Cardiac fibroblast (primary cell): ENCODE data around the gene PSME4.

ENCODE experiments used
- DNase-seq, 2 donors: peaks; one replicate each; pipeline versions ENCODE4 v3.0.0 to v3.0.0-alpha.2; 2010; ENCODE audit warnings: low read depth in 2 of 2
- H3K4me3 ChIP-seq, 2 donors: replicated peaks in 1 of 2; 1 replicate in 1 of 2; 2 replicates in 1 of 2; pipeline ENCODE4 v1.5.1; 2011; ENCODE audit warnings: low read depth in 2 of 2, low read length in 2 of 2, mild to moderate bottlenecking in 2 of 2, moderate library complexity in 1 of 2
- CTCF ChIP-seq: IDR thresholded peaks from one replicate; pipeline ENCODE4 v1.5.1; 2011; ENCODE audit warnings: low read depth, mild to moderate bottlenecking, low read length, inconsistent platforms

The PSME4 gene

GRCh38 chr2:53884883-53885282 is 85.9 kb downstream of the PSME4 start:
- TF ChIP-seq CTCF: no peak
- H3K4me3 ChIP-seq: no peak overlapping the region
- no peak for DNase-seq

GRCh38 chr2:53881986-53882385 is 88.8 kb downstream of the PSME4 start:
- TF ChIP-seq CTCF: no peak

GRCh38 chr2:53881360-53881759 is 89.4 kb downstream of the PSME4 start:
- TF ChIP-seq CTCF: no peak
- DNase-seq: no peak
- H3K4me3 ChIP-seq: no peak overlapping the region

More at GRCh38 chr2:53881986-53882385, 88.8 kb downstream of the PSME4 start:
- no peak for DNase-seq
- no peak overlapping the region for H3K4me3 ChIP-seq

GRCh38 chr2:53880756-53881155 is 90.0 kb downstream of the PSME4 start:
- peak; percentile 59 to 76 for DNase-seq

GRCh38 chr2:53877556-53877955 is 93.2 kb downstream of the PSME4 start:
- H3K4me3 ChIP-seq: no peak overlapping the region
- TF ChIP-seq CTCF: no peak
- peak in 1 of 2 donors; percentile 57 for DNase-seq

More at GRCh38 chr2:53880756-53881155, 90.0 kb downstream of the PSME4 start:
- no peak for TF ChIP-seq CTCF
- no peak overlapping the region for H3K4me3 ChIP-seq

- TF ChIP-seq CTCF: no peak
- H3K4me3 ChIP-seq: no peak overlapping the region
- DNase-seq: no peak
These were observed 93.7 kb downstream of the PSME4 start for GRCh38 chr2:53877112-53877511.

- no peak overlapping the region for H3K4me3 ChIP-seq
- no peak for TF ChIP-seq CTCF
- DNase-seq: no peak
These were observed 96.3 kb downstream of the PSME4 start for GRCh38 chr2:53874401-53874950.
